HUES6 (cell line): ENCODE results near the gene RECK.

Experiments
- H3K27ac ChIP-seq: 2 replicates; pipeline ENCODE4 v1.7.0; 2013; ENCODE audit warnings: low read depth, mild to moderate bottlenecking, low read length, inconsistent platforms
- H3K27me3 ChIP-seq: 2 replicates; pipeline ENCODE4 v1.6.1; 2013; ENCODE audit warnings: low read length; ENCODE audit not compliant: control insufficient read depth, insufficient read depth
- H3K36me3 ChIP-seq: 2 replicates; pipeline ENCODE4 v1.6.1; 2013; ENCODE audit warnings: low read length; ENCODE audit not compliant: control insufficient read depth, insufficient read depth
- H3K4me1 ChIP-seq: 2 replicates; pipeline ENCODE4 v1.6.1; 2013; ENCODE audit warnings: low read length; ENCODE audit not compliant: control insufficient read depth, insufficient read depth
- H3K4me3 ChIP-seq: 2 replicates; pipeline ENCODE4 v1.5.1; 2013; ENCODE audit warnings: low read depth, low read length
- H3K9ac ChIP-seq: one replicate; pipeline ENCODE4 v1.6.1; 2013; ENCODE audit warnings: mild to moderate bottlenecking, low read length
- H3K9me3 ChIP-seq: 2 replicates; pipeline ENCODE4 v1.6.1; 2013; ENCODE audit warnings: low read depth, low read length; ENCODE audit not compliant: control insufficient read depth, insufficient read depth

The RECK gene

GRCh38 chr9:36112516-36112915 lies 75.8 kb downstream of the RECK start:
- Histone ChIP-seq H3K27me3 (no peaks in the 10 kb centered on the region), H3K27ac (no peak overlapping the region), H3K9ac (no peak overlapping the region), H3K36me3 (peaks cover 3% of the 10 kb centered on the region; the same call in 1 of the 2 replicates), H3K9me3 (no peaks in the 10 kb centered on the region), H3K4me3 (no peak overlapping the region), H3K4me1 (no peaks in the 10 kb centered on the region)

DNA sequence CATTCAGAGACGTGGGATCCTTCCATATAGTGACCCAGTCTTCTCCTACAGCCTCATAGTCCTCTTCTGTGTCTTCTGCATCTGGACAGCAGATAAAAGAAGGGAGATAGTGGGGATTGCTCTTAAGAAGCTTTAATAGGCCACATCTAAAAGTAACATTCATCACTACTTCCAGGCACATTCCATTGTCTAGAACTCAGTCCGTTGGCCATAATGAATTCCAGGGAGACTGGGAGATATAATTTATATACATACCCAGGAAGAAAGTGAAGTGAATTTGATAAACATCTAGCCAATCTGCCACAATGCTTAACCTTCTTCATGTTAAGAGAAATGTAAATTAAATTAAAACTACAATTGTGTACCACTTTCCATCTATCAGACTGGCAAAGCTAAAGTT lies 77.3 kb downstream of the RECK start:
- H3K9ac ChIP-seq = no peak overlapping the region
- no peaks in the 10 kb centered on the region for H3K27me3 ChIP-seq
- H3K9me3 ChIP-seq = no peaks in the 10 kb centered on the region
- no peaks in the 10 kb centered on the region; the same call in 1 of the 2 replicates for H3K36me3 ChIP-seq
- peaks cover 4% of the 10 kb centered on the region; the same call in 1 of the 2 replicates for H3K4me1 ChIP-seq
- H3K27ac ChIP-seq = no peak overlapping the region
- H3K4me3 ChIP-seq = no peak overlapping the region

DNA sequence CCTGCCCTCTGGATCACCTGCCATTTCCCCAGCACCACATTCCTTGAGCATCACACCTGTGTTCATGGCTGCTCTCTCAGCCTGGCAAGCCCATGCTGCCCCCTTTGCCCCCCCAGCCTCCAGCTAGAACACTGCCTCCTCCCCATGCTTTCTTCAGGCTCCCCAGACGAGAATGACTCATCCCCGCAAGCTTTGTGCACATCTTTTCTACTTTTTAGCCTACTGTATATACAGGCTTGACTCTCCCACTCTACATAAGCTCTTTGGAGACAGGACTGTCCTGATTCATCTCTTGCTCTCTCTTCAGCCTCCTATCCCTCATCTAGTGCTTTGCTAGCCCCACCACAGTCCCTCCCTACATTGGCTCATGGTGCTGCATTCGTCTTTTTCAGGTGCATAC lies 79.9 kb downstream of the RECK start:
- H3K4me1 ChIP-seq = peaks cover 4% of the 10 kb centered on the region; the same call in 1 of the 2 replicates
- no peaks in the 10 kb centered on the region for H3K27me3 ChIP-seq
- 0 out of 2 replicates have a peak, but pooled peaks cover under 1% of the 10 kb centered on the region for H3K36me3 ChIP-seq
- H3K9me3 ChIP-seq = no peaks in the 10 kb centered on the region
- H3K4me3 ChIP-seq = no peak overlapping the region
- no peak overlapping the region for H3K27ac ChIP-seq
- no peak overlapping the region for H3K9ac ChIP-seq

- Histone ChIP-seq H3K9me3 (no peaks in the 10 kb centered on the region), H3K36me3 (peaks cover 6% of the 10 kb centered on the region; the same call in 1 of the 2 replicates), H3K4me3 (no peak overlapping the region), H3K27me3 (no peaks in the 10 kb centered on the region), H3K27ac (no peak overlapping the region), H3K4me1 (peaks cover 4% of the 10 kb centered on the region; the same call in 1 of the 2 replicates), H3K9ac (no peak overlapping the region)
These were observed 81.5 kb downstream of the RECK start for GRCh38 chr9:36118201-36118600.

DNA sequence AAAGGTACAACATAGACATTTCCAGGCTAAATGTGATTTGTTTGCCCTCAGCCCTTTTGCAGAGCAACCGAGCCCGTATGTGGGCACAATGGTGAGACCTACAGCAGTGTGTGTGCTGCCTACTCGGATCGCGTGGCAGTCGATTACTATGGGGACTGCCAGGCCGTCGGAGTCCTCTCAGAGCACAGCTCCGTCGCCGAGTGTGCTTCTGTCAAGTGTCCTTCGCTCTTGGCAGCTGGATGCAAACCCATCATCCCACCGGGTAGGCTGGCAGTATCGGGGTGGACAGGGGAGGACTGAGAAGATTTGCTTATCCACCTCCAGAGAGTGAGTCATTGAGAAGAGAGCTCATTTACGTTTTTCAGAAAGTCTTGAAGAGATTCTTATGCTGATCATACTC lies 82.0 kb downstream of the RECK start:
- no peak overlapping the region for H3K4me3 ChIP-seq
- peaks cover 6% of the 10 kb centered on the region; the same call in 1 of the 2 replicates for H3K36me3 ChIP-seq
- no peaks in the 10 kb centered on the region for H3K27me3 ChIP-seq
- H3K27ac ChIP-seq = no peak overlapping the region
- H3K9me3 ChIP-seq = no peaks in the 10 kb centered on the region
- no peak overlapping the region for H3K9ac ChIP-seq
- peaks cover 4% of the 10 kb centered on the region; the same call in 1 of the 2 replicates for H3K4me1 ChIP-seq

DNA sequence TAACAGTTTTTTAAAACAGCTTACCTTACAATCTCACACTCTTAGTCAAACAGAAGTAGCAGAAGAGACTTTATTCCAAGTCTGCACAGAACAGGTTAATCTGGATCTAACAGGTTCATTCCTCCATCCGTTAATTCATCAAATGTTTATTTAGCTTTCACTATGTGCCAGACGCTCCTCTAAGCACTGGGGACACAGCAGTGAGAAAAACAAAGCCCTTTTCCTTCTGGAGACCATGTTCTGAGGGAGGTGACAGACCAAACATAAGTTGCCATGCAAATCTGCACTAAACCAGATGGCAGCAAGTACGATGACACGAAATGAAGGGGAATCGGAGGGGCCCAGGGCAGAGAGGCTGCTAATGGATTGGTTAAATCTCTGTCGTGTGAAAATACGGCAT lies 82.8 kb downstream of the RECK start:
- Histone ChIP-seq H3K27ac (no peak overlapping the region), H3K36me3 (peaks cover 6% of the 10 kb centered on the region; the same call in 1 of the 2 replicates), H3K4me3 (no peak overlapping the region), H3K4me1 (peaks cover 4% of the 10 kb centered on the region; the same call in 1 of the 2 replicates), H3K9ac (no peak overlapping the region), H3K9me3 (no peaks in the 10 kb centered on the region), H3K27me3 (no peaks in the 10 kb centered on the region)

DNA sequence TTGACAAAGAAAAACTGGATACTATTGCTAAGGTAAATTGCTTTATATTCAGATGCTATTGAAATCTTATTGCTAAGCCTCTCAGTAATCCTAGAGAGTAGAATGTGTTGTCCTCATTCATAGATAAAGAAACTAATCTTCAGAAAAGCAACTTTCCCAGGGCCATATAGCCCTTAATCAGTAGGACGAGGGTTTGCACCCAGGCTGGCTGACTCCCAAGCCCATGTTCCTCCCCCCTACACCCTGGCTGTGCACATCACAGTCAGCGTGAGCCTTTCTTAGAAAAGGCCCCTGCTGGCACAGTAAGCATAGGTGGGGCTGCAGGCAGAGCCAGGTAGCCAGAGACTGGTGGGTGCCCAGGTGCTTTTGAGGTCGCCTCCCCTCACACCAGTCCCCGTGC lies 84.0 kb downstream of the RECK start:
- Histone ChIP-seq H3K36me3 (peaks cover 6% of the 10 kb centered on the region; the same call in 1 of the 2 replicates), H3K27me3 (peaks cover 3% of the 10 kb centered on the region; the same call in 1 of the 2 replicates), H3K9ac (no peak overlapping the region), H3K4me3 (no peak overlapping the region), H3K9me3 (no peaks in the 10 kb centered on the region), H3K4me1 (peaks cover 4% of the 10 kb centered on the region; the same call in 1 of the 2 replicates), H3K27ac (no peak overlapping the region)

DNA sequence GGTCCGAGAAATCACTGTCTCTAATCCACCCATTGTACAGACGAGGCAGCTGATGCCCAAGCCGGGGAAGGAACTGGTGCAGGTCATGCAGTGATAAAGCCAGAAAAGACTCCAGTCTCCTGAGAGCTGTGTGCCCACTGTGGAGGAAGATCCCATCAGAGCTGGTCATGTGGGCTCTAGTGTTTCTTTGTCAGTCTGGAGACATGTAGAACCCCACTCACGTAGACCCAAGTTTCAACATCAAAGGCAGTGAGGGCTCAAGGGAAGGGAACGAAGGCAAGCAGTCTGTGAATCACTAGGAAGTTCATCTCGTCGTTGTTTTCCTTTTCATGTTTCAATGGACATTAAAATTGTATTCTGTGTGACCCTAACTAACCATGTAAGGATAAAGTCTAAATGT lies 85.3 kb downstream of the RECK start:
- H3K9ac ChIP-seq = no peak overlapping the region
- peaks cover 3% of the 10 kb centered on the region; the same call in 1 of the 2 replicates for H3K27me3 ChIP-seq
- peaks cover 4% of the 10 kb centered on the region; the same call in 1 of the 2 replicates for H3K4me1 ChIP-seq
- no peak overlapping the region for H3K27ac ChIP-seq
- H3K9me3 ChIP-seq = no peaks in the 10 kb centered on the region
- no peak overlapping the region for H3K4me3 ChIP-seq
- H3K36me3 ChIP-seq = peaks cover 6% of the 10 kb centered on the region; the same call in 1 of the 2 replicates

- peaks cover 12% of the 10 kb centered on the region; the same call in 1 of the 2 replicates for H3K27me3 ChIP-seq
- H3K9me3 ChIP-seq = no peaks in the 10 kb centered on the region
- H3K36me3 ChIP-seq = peaks cover 6% of the 10 kb centered on the region; the same call in 1 of the 2 replicates
- H3K4me3 ChIP-seq = no peak overlapping the region
- H3K27ac ChIP-seq = no peak overlapping the region
- peaks cover 4% of the 10 kb centered on the region; the same call in 1 of the 2 replicates for H3K4me1 ChIP-seq
- no peak overlapping the region for H3K9ac ChIP-seq
These were observed 86.8 kb downstream of the RECK start for GRCh38 chr9:36123515-36123914.

DNA sequence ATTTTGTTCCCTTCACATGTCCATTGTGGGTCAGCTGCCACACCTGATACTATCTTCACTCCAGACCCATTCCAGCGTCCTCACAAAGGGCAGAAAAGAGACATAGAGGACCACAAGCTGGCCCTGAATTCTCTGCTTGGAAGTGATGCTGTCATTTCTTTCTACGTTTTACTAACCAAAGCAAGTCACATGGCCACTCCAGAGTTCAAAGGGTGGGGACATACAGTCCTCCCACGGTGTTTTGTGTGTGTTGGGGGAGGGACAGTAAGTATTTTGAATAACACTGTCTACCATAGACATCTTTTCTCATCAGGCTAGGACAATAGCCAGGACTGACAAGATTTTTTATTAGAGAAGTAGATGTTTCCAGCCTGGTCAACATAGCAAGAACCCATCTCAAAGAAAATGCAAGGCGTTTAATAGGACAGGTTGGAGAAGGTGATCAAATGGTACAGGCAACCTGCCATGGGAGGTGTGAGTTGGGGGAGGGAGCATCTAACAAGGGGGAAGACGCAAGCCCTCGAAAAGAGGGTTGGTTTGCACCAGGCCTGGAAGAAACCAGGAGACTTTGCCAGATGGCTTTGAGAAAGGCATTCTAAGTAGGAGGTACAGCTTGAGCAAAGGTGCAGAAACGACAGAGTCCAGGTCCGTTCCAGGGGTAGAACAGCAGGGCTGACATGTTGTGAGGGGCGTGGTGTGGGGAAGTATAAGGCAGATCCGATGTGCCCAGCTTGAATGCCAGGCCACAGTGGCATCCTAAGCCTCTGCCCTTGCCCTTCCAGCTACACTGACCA lies 88.5 kb downstream of the RECK start:
- H3K27me3 ChIP-seq = peaks cover 12% of the 10 kb centered on the region; the same call in 1 of the 2 replicates
- H3K9ac ChIP-seq = no peak overlapping the region
- no peaks in the 10 kb centered on the region for H3K9me3 ChIP-seq
- H3K36me3 ChIP-seq = peaks cover 6% of the 10 kb centered on the region; the same call in 1 of the 2 replicates
- no peak overlapping the region for H3K27ac ChIP-seq
- H3K4me3 ChIP-seq = no peak overlapping the region
- H3K4me1 ChIP-seq = no peaks in the 10 kb centered on the region
